Measurements from ENCODE around the gene GPR18. TPM values are rescaled to one million over a fixed set of nuclear protein-coding genes. Genes with fewer than 3 reads are reported as not detected.

Gene GPR18
- total and polyA plus RNA-seq, 4 donors, result 0.21 to 1.3 (median 0.42) TPM

GRCh38 chr13:99298056-99298455 is 39.9 kb upstream of the GPR18 start:
- 88 to 89% methylated on average over 2 of the region's 2 CpGs for whole genome bisulfite sequencing, 2 donors
- H3K4me1 ChIP-seq (ENCODE audit: control insufficient read depth in 5 of 5, insufficient read depth in 5 of 5, low read length in 5 of 5), result peaks cover 0 to 2% (median 0%) of the 10 kb centered on the region in 5 donors
- DNase-seq, result no peak

GRCh38 chr13:99297331-99297730 is 39.2 kb upstream of the GPR18 start:
- Histone ChIP-seq H3K9ac (ENCODE audit: insufficient read depth in 1 of 2, low read length in 2 of 2) (no peak overlapping the region), H3K27me3 (ENCODE audit: control insufficient read depth in 3 of 3, insufficient read depth in 3 of 3, low read length in 2 of 3) (no peaks in the 10 kb centered on the region), H3K4me1 (ENCODE audit: control insufficient read depth in 5 of 5, insufficient read depth in 5 of 5, low read length in 5 of 5) (peaks cover 0 to 2% (median 0%) of the 10 kb centered on the region in 5 donors), H3K4me3 (no peak overlapping the region), H3K9me3 (ENCODE audit: control insufficient read depth in 4 of 4, insufficient read depth in 3 of 4, low read length in 3 of 4) (no peaks in the 10 kb centered on the region), H3K27ac (ENCODE audit: low read depth in 1 of 2, low read length in 1 of 2) (no peak overlapping the region), H3K36me3 (ENCODE audit: control insufficient read depth in 4 of 4, insufficient read depth in 4 of 4, low read length in 4 of 4) (peaks cover 0 to 6% (median 3%) of the 10 kb centered on the region in 4 donors)
- DNase-seq (no peak), ATAC-seq (ENCODE audit: insufficient read depth, low FRiP score) (no peak)
- no peak for TF ChIP-seq CTCF (IDR thresholded peaks at IDR 0.05; ENCODE audit: control extremely low read depth, extremely low read depth)

More at GRCh38 chr13:99298056-99298455, 39.9 kb upstream of the GPR18 start:
- Histone ChIP-seq H3K4me3 (no peak overlapping the region), H3K27ac (ENCODE audit: low read depth in 1 of 2, low read length in 1 of 2) (no peak overlapping the region), H3K9me3 (ENCODE audit: control insufficient read depth in 4 of 4, insufficient read depth in 3 of 4, low read length in 3 of 4) (no peaks in the 10 kb centered on the region), H3K9ac (ENCODE audit: insufficient read depth in 1 of 2, low read length in 2 of 2) (no peak overlapping the region), H3K36me3 (ENCODE audit: control insufficient read depth in 4 of 4, insufficient read depth in 4 of 4, low read length in 4 of 4) (peaks cover 0 to 6% (median 3%) of the 10 kb centered on the region in 4 donors), H3K27me3 (ENCODE audit: control insufficient read depth in 3 of 3, insufficient read depth in 3 of 3, low read length in 2 of 3) (no peaks in the 10 kb centered on the region)
- no peak for ATAC-seq (ENCODE audit: insufficient read depth, low FRiP score)
- no peak for TF ChIP-seq CTCF (IDR thresholded peaks at IDR 0.05; ENCODE audit: control extremely low read depth, extremely low read depth)

- TF ChIP-seq CTCF (IDR thresholded peaks at IDR 0.05; ENCODE audit: control extremely low read depth, extremely low read depth), result no peak
- H3K4me1 ChIP-seq (ENCODE audit: control insufficient read depth in 5 of 5, insufficient read depth in 5 of 5, low read length in 5 of 5), result peaks cover 0 to 2% (median 0%) of the 10 kb centered on the region in 5 donors
- ATAC-seq (ENCODE audit: insufficient read depth, low FRiP score) (no peak), DNase-seq (no peak)
- no peak overlapping the region for H3K4me3 ChIP-seq
- 65 to 68% methylated on average over 4 of the region's 4 CpGs for WGBS, 2 donors
- H3K9me3 ChIP-seq (ENCODE audit: control insufficient read depth in 4 of 4, insufficient read depth in 3 of 4, low read length in 3 of 4), result no peaks in the 10 kb centered on the region
- no peaks in the 10 kb centered on the region for H3K27me3 ChIP-seq (ENCODE audit: control insufficient read depth in 3 of 3, insufficient read depth in 3 of 3, low read length in 2 of 3)
- peaks cover 0 to 6% (median 3%) of the 10 kb centered on the region in 4 donors for H3K36me3 ChIP-seq (ENCODE audit: control insufficient read depth in 4 of 4, insufficient read depth in 4 of 4, low read length in 4 of 4)
- peak overlapping the region in 1 of 2 donors; percentile 12 for H3K9ac ChIP-seq (ENCODE audit: insufficient read depth in 1 of 2, low read length in 2 of 2)
- no peak overlapping the region for H3K27ac ChIP-seq (ENCODE audit: low read depth in 1 of 2, low read length in 1 of 2)
Measured at GRCh38 chr13:99296398-99296797, 38.2 kb upstream of the GPR18 start.
